ENCODE measurements around the gene ARHGEF17. TPM values are rescaled to one million over a fixed set of nuclear protein-coding genes. Genes with fewer than 3 reads are reported as not detected.
A peak's percentile ranks its signal among the peaks of the same experiment; 100 is the strongest.

ARHGEF17 gene
- polyA plus RNA-seq, 4 donors, result 0.67 to 54.8 (median 6.5) TPM

GRCh38 chr11:73323464-73323863 is 15.4 kb downstream of the ARHGEF17 start:
- DNase-seq (peak in 1 of 2 donors; percentile 49), FAIRE-seq (no peak)
- H3K27ac ChIP-seq (ENCODE audit: low read depth in 1 of 3, low read length in 2 of 3), result peak overlapping the region in 2 of 3 donors; percentile 66 to 82
- no peaks in the 10 kb centered on the region for H3K27me3 ChIP-seq (ENCODE audit: control insufficient read depth in 3 of 3, insufficient read depth in 3 of 3, low read length in 3 of 3)
- H3K4me1 ChIP-seq (ENCODE audit: control insufficient read depth in 3 of 3, insufficient read depth in 2 of 3, low read depth in 1 of 3, low read length in 2 of 3), result peaks cover 0 to 62% (median 5%) of the 10 kb centered on the region in 3 donors
- peaks cover 0 to 85% (median 0%) of the 10 kb centered on the region in 3 donors for H3K36me3 ChIP-seq (ENCODE audit: control insufficient read depth in 3 of 3, insufficient read depth in 2 of 3, low read depth in 1 of 3, low read length in 3 of 3)
- H3K4me3 ChIP-seq (ENCODE audit: low read depth in 1 of 3, low read length in 3 of 3), result no peak overlapping the region
- WGBS, 3 donors, result 48 to 69% (median 62%) methylated on average over 13 to 14 of the region's 14 CpGs
- H3K9me3 ChIP-seq (ENCODE audit: control insufficient read depth in 2 of 2, insufficient read depth in 1 of 2, low read depth in 1 of 2, low read length in 1 of 2), result no peaks in the 10 kb centered on the region

- DNase-seq (no peak), FAIRE-seq (no peak)
- H3K27ac ChIP-seq (ENCODE audit: low read depth in 1 of 3, low read length in 2 of 3), result peak overlapping the region in 2 of 3 donors; percentile 66 to 82
- peaks cover 0 to 68% (median 5%) of the 10 kb centered on the region in 3 donors for H3K4me1 ChIP-seq (ENCODE audit: control insufficient read depth in 3 of 3, insufficient read depth in 2 of 3, low read depth in 1 of 3, low read length in 2 of 3)
- peaks cover 0 to 87% (median 0%) of the 10 kb centered on the region in 3 donors for H3K36me3 ChIP-seq (ENCODE audit: control insufficient read depth in 3 of 3, insufficient read depth in 2 of 3, low read depth in 1 of 3, low read length in 3 of 3)
- 62 to 71% (median 69%) methylated on average over 9 of the region's 9 CpGs for WGBS, 3 donors
- H3K9me3 ChIP-seq (ENCODE audit: control insufficient read depth in 2 of 2, insufficient read depth in 1 of 2, low read depth in 1 of 2, low read length in 1 of 2), result no peaks in the 10 kb centered on the region
- no peak overlapping the region for H3K4me3 ChIP-seq (ENCODE audit: low read depth in 1 of 3, low read length in 3 of 3)
- H3K27me3 ChIP-seq (ENCODE audit: control insufficient read depth in 3 of 3, insufficient read depth in 3 of 3, low read length in 3 of 3), result no peaks in the 10 kb centered on the region
Observed at GRCh38 chr11:73324116-73324515, 16.0 kb downstream of the ARHGEF17 start.

- 84 to 90% (median 87%) methylated on average over 2 of the region's 2 CpGs for WGBS, 3 donors
- H3K36me3 ChIP-seq (ENCODE audit: control insufficient read depth in 3 of 3, insufficient read depth in 2 of 3, low read depth in 1 of 3, low read length in 3 of 3), result peaks cover 0 to 83% (median 0%) of the 10 kb centered on the region in 3 donors
- FAIRE-seq (no peak), DNase-seq (no peak)
- H3K4me3 ChIP-seq (ENCODE audit: low read depth in 1 of 3, low read length in 3 of 3), result no peak overlapping the region
- H3K27ac ChIP-seq (ENCODE audit: low read depth in 1 of 3, low read length in 2 of 3), result peak overlapping the region in 2 of 3 donors; percentile 66 to 82
- H3K27me3 ChIP-seq (ENCODE audit: control insufficient read depth in 3 of 3, insufficient read depth in 3 of 3, low read length in 3 of 3), result no peaks in the 10 kb centered on the region
- no peaks in the 10 kb centered on the region for H3K9me3 ChIP-seq (ENCODE audit: control insufficient read depth in 2 of 2, insufficient read depth in 1 of 2, low read depth in 1 of 2, low read length in 1 of 2)
- peaks cover 0 to 68% (median 5%) of the 10 kb centered on the region in 3 donors for H3K4me1 ChIP-seq (ENCODE audit: control insufficient read depth in 3 of 3, insufficient read depth in 2 of 3, low read depth in 1 of 3, low read length in 2 of 3)
Observed at GRCh38 chr11:73324665-73325035, 16.6 kb downstream of the ARHGEF17 start.

- FAIRE-seq, result no peak
- whole genome bisulfite sequencing, 3 donors, result 62 to 85% (median 73%) methylated on average over 13 of the region's 13 CpGs
- Histone ChIP-seq H3K36me3 (ENCODE audit: control insufficient read depth in 3 of 3, insufficient read depth in 2 of 3, low read depth in 1 of 3, low read length in 3 of 3) (peaks cover 0 to 78% (median 0%) of the 10 kb centered on the region in 3 donors), H3K27me3 (ENCODE audit: control insufficient read depth in 3 of 3, insufficient read depth in 3 of 3, low read length in 3 of 3) (no peaks in the 10 kb centered on the region), H3K27ac (ENCODE audit: low read depth in 1 of 3, low read length in 2 of 3) (peak overlapping the region in 2 of 3 donors; percentile 66 to 82), H3K9me3 (ENCODE audit: control insufficient read depth in 2 of 2, insufficient read depth in 1 of 2, low read depth in 1 of 2, low read length in 1 of 2) (no peaks in the 10 kb centered on the region), H3K4me1 (ENCODE audit: control insufficient read depth in 3 of 3, insufficient read depth in 2 of 3, low read depth in 1 of 3, low read length in 2 of 3) (peaks cover 0 to 71% (median 5%) of the 10 kb centered on the region in 3 donors), H3K4me3 (ENCODE audit: low read depth in 1 of 3, low read length in 3 of 3) (no peak overlapping the region)
- DNase-seq, result no peak
Observed at GRCh38 chr11:73325036-73325981, 17.2 kb downstream of the ARHGEF17 start.

GRCh38 chr11:73326929-73327811 is 19.1 kb downstream of the ARHGEF17 start:
- no peak for FAIRE-seq
- Histone ChIP-seq H3K4me1 (ENCODE audit: control insufficient read depth in 3 of 3, insufficient read depth in 2 of 3, low read depth in 1 of 3, low read length in 2 of 3) (peaks cover 0 to 74% (median 0%) of the 10 kb centered on the region in 3 donors), H3K27me3 (ENCODE audit: control insufficient read depth in 3 of 3, insufficient read depth in 3 of 3, low read length in 3 of 3) (no peaks in the 10 kb centered on the region), H3K27ac (ENCODE audit: low read depth in 1 of 3, low read length in 2 of 3) (peak overlapping the region in 1 of 3 donors; percentile 37), H3K4me3 (ENCODE audit: low read depth in 1 of 3, low read length in 3 of 3) (no peak overlapping the region), H3K9me3 (ENCODE audit: control insufficient read depth in 2 of 2, insufficient read depth in 1 of 2, low read depth in 1 of 2, low read length in 1 of 2) (no peaks in the 10 kb centered on the region), H3K36me3 (ENCODE audit: control insufficient read depth in 3 of 3, insufficient read depth in 2 of 3, low read depth in 1 of 3, low read length in 3 of 3) (peaks cover 0 to 75% (median 0%) of the 10 kb centered on the region in 3 donors)
- 56 to 77% (median 72%) methylated on average over 10 of the region's 10 CpGs for WGBS, 3 donors
- DNase-seq, result no peak

- WGBS, 3 donors, result 61 to 81% (median 78%) methylated on average over 4 of the region's 4 CpGs
- no peak overlapping the region for H3K27ac ChIP-seq (ENCODE audit: low read depth in 1 of 3, low read length in 2 of 3)
Observed at GRCh38 chr11:73327812-73328364, 19.8 kb downstream of the ARHGEF17 start.

GRCh38 chr11:73330569-73331093 is 22.6 kb downstream of the ARHGEF17 start:
- Histone ChIP-seq H3K9me3 (ENCODE audit: control insufficient read depth in 2 of 2, insufficient read depth in 1 of 2, low read depth in 1 of 2, low read length in 1 of 2) (no peaks in the 10 kb centered on the region), H3K4me3 (ENCODE audit: low read depth in 1 of 3, low read length in 3 of 3) (no peak overlapping the region), H3K27ac (ENCODE audit: low read depth in 1 of 3, low read length in 2 of 3) (peak overlapping the region; percentile 14 to 92 (median 55)), H3K4me1 (ENCODE audit: control insufficient read depth in 3 of 3, insufficient read depth in 2 of 3, low read depth in 1 of 3, low read length in 2 of 3) (peaks cover 0 to 73% (median 8%) of the 10 kb centered on the region in 3 donors), H3K36me3 (ENCODE audit: control insufficient read depth in 3 of 3, insufficient read depth in 2 of 3, low read depth in 1 of 3, low read length in 3 of 3) (peaks cover 0 to 55% (median 0%) of the 10 kb centered on the region in 3 donors), H3K27me3 (ENCODE audit: control insufficient read depth in 3 of 3, insufficient read depth in 3 of 3, low read length in 3 of 3) (no peaks in the 10 kb centered on the region)
- peak in 1 of 2 donors; percentile 47 for DNase-seq
- FAIRE-seq, result no peak
- 61 to 70% (median 68%) methylated on average over 3 of the region's 3 CpGs for WGBS, 3 donors

More at GRCh38 chr11:73327812-73328364, 19.8 kb downstream of the ARHGEF17 start:
- H3K4me3 ChIP-seq (ENCODE audit: low read depth in 1 of 3, low read length in 3 of 3), result no peak overlapping the region
- no peaks in the 10 kb centered on the region for H3K27me3 ChIP-seq (ENCODE audit: control insufficient read depth in 3 of 3, insufficient read depth in 3 of 3, low read length in 3 of 3)
- no peaks in the 10 kb centered on the region for H3K9me3 ChIP-seq (ENCODE audit: control insufficient read depth in 2 of 2, insufficient read depth in 1 of 2, low read depth in 1 of 2, low read length in 1 of 2)
- H3K36me3 ChIP-seq (ENCODE audit: control insufficient read depth in 3 of 3, insufficient read depth in 2 of 3, low read depth in 1 of 3, low read length in 3 of 3), result peaks cover 0 to 70% (median 0%) of the 10 kb centered on the region in 3 donors
- peaks cover 0 to 74% (median 0%) of the 10 kb centered on the region in 3 donors for H3K4me1 ChIP-seq (ENCODE audit: control insufficient read depth in 3 of 3, insufficient read depth in 2 of 3, low read depth in 1 of 3, low read length in 2 of 3)
- DNase-seq, result no peak
- no peak for FAIRE-seq

All from small intestine (tissue), 7 donors.